Breast epithelium (tissue), 3 donors: ENCODE data around the gene CD2BP2.

Experiments used
- CTCF ChIP-seq, 3 donors: fragments of 450-650 bp; IDR thresholded peaks; one replicate each; pipeline ENCODE4 v1.5.1; 2016 to 2017; ENCODE audit warnings: antibody characterized with exemption in 3 of 3, mild to moderate bottlenecking in 3 of 3, moderate library complexity in 3 of 3
- POLR2A ChIP-seq: fragments of 450-650 bp; IDR thresholded peaks from one replicate; pipeline ENCODE4 v1.6.1; 2016; ENCODE audit warnings: antibody characterized with exemption, mild to moderate bottlenecking, moderate library complexity
- POLR2AphosphoS5 ChIP-seq, 3 donors: sonication (generic); formaldehyde crosslinking; IDR thresholded peaks; one replicate each; pipeline ENCODE4 v1.6.1; 2017; ENCODE audit warnings: antibody characterized with exemption in 3 of 3

- no peak for TF ChIP-seq CTCF (IDR thresholded peaks at IDR 0.05)
- TF ChIP-seq POLR2A, result no peak
- TF ChIP-seq POLR2AphosphoS5 (IDR thresholded peaks at IDR 0.05), result no peak
These were observed 2.8 kb upstream of the CD2BP2 start for GRCh38 chr16:30357715-30358576.
